SK-N-SH treated with all-trans-retinoic acid at 6 μM for 48 hours (cell line): Measurements from ENCODE around the gene PHLDA2.

Experiments
- ARNTL ChIP-seq: fragments of 450-650 bp; formaldehyde crosslinking; IDR thresholded peaks from 2 replicates; pipeline ENCODE4 v1.5.0; 2020; ENCODE audit warnings: low read depth, mild to moderate bottlenecking, moderate library complexity, borderline replicate concordance
- ISL1 ChIP-seq: fragments of 250-450 bp; sonication (Bioruptor Pico); IDR thresholded peaks from 2 replicates; pipeline ENCODE4 v2.1.2; 2022; ENCODE audit warnings: mild to moderate bottlenecking, moderate library complexity
- ZFP3 ChIP-seq: fragments of 250-450 bp; sonication (Bioruptor Pico); IDR thresholded peaks from 2 replicates; pipeline ENCODE4 v1.5.0; 2020; ENCODE audit warnings: mild to moderate bottlenecking, moderate library complexity
- TF ChIP-seq, protein P1 (sequence below): fragments of 250-450 bp; sonication (Bioruptor Pico); IDR thresholded peaks from 2 replicates; pipeline ENCODE4 v1.8.0; 2020; ENCODE audit warnings: mild to moderate bottlenecking, moderate library complexity, borderline replicate concordance
- TF ChIP-seq, protein P2 (sequence below): fragments of 250-450 bp; sonication (Bioruptor Pico); IDR thresholded peaks from 2 replicates; pipeline ENCODE4 v1.5.1; 2020; ENCODE audit warnings: low read depth, mild to moderate bottlenecking, moderate library complexity

DNA sequence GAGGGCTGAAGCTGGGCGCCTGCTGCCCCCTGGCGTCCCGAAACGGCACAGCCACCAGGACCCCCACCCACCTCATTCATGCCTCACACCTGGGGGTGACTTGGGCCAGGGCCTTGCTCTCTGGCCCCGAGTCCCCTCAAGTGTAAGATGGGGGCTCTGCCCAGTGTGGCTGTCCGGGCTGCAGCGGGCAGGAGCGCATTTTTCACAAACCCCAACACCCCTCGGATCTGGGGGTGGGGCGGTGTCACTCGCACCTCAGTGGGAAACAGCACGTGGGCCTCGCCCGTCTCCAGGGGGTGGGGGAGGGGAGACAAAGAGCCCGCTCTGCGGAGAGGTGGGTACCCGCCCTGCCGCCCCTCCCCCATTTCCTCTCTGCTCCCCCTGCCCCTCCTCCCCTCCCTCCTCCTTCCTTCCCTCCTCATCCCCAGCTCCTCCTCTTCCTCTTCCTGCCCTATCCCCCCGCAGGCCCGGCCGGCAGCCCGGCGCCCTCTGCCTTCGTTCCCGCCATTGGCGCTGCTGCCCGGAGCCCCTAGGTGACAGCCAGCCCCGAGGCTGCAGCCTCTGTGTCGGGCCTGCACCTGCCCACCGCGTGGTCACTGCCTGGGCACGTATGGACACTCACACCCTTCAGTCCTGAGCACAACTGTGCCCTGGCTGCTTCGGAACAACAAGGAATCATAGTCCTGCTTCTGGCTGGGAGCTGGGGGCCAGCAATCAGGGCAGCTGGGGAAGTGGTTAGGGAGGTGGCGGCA lies 36.8 kb downstream of the PHLDA2 start:
- TF ChIP-seq, protein P1, sequence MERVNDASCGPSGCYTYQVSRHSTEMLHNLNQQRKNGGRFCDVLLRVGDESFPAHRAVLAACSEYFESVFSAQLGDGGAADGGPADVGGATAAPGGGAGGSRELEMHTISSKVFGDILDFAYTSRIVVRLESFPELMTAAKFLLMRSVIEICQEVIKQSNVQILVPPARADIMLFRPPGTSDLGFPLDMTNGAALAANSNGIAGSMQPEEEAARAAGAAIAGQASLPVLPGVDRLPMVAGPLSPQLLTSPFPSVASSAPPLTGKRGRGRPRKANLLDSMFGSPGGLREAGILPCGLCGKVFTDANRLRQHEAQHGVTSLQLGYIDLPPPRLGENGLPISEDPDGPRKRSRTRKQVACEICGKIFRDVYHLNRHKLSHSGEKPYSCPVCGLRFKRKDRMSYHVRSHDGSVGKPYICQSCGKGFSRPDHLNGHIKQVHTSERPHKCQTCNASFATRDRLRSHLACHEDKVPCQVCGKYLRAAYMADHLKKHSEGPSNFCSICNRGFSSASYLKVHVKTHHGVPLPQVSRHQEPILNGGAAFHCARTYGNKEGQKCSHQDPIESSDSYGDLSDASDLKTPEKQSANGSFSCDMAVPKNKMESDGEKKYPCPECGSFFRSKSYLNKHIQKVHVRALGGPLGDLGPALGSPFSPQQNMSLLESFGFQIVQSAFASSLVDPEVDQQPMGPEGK (CRISPR knock-in tag): no peak
- TF ChIP-seq ZFP3 (CRISPR knock-in tag): no peak
- TF ChIP-seq, protein P2, sequence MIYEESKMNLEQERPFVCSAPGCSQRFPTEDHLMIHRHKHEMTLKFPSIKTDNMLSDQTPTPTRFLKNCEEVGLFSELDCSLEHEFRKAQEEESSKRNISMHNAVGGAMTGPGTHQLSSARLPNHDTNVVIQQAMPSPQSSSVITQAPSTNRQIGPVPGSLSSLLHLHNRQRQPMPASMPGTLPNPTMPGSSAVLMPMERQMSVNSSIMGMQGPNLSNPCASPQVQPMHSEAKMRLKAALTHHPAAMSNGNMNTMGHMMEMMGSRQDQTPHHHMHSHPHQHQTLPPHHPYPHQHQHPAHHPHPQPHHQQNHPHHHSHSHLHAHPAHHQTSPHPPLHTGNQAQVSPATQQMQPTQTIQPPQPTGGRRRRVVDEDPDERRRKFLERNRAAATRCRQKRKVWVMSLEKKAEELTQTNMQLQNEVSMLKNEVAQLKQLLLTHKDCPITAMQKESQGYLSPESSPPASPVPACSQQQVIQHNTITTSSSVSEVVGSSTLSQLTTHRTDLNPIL (CRISPR knock-in tag): no peak
- no peak for TF ChIP-seq ISL1 (CRISPR knock-in tag)
- TF ChIP-seq ARNTL (CRISPR knock-in tag): no peak
